ENCODE results near the gene LRRK1. TPM values are rescaled to one million over a fixed set of nuclear protein-coding genes. Genes with fewer than 3 reads are reported as not detected.

The LRRK1 gene
- total RNA-seq, 1 donor from 2014 or later, result 21.1 TPM

DNA sequence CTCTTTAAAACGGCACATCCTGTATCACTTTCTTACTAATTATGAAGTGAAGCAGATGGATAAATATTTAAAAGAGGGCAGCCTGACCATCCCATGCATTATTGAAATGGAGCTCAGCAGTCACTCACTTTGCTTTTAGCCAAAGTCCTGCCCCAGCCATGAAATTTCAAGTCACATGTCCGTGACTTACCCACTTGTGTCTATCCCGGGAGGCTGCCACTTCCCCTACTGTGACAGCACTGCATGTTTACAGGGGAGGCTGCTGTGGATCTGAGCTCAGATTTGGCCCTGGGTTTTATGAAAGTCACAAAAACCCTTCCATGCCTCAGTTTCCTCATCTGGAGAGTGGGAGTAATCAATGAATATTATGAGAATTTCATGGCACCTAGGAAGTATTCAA is 17.9 kb upstream of the LRRK1 start:
- H3K9me3 ChIP-seq, result no peaks in the 10 kb centered on the region
- H3K4me3 ChIP-seq, result no peak overlapping the region
- H3K4me1 ChIP-seq, result peaks cover 44% of the 10 kb centered on the region
- intact Hi-C loops (cut with DNase I), result no loop called here
- H3K27me3 ChIP-seq, result no peaks in the 10 kb centered on the region
- TF ChIP-seq, protein P1, sequence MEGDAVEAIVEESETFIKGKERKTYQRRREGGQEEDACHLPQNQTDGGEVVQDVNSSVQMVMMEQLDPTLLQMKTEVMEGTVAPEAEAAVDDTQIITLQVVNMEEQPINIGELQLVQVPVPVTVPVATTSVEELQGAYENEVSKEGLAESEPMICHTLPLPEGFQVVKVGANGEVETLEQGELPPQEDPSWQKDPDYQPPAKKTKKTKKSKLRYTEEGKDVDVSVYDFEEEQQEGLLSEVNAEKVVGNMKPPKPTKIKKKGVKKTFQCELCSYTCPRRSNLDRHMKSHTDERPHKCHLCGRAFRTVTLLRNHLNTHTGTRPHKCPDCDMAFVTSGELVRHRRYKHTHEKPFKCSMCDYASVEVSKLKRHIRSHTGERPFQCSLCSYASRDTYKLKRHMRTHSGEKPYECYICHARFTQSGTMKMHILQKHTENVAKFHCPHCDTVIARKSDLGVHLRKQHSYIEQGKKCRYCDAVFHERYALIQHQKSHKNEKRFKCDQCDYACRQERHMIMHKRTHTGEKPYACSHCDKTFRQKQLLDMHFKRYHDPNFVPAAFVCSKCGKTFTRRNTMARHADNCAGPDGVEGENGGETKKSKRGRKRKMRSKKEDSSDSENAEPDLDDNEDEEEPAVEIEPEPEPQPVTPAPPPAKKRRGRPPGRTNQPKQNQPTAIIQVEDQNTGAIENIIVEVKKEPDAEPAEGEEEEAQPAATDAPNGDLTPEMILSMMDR (IDR thresholded peaks at IDR 0.05), result no peak
- TF ChIP-seq POLR2AphosphoS5 (IDR thresholded peaks at IDR 0.05; ENCODE audit: insufficient read depth in 1 of 2, low read depth in 1 of 2) (no peak), POLR2A (IDR thresholded peaks at IDR 0.05) (no peak)
- peak overlapping the region; percentile 87 for H3K27ac ChIP-seq
- DNase-seq (ENCODE audit: extremely low spot score in 2 of 2), result no peak
- H3K36me3 ChIP-seq, result no peaks in the 10 kb centered on the region

DNA sequence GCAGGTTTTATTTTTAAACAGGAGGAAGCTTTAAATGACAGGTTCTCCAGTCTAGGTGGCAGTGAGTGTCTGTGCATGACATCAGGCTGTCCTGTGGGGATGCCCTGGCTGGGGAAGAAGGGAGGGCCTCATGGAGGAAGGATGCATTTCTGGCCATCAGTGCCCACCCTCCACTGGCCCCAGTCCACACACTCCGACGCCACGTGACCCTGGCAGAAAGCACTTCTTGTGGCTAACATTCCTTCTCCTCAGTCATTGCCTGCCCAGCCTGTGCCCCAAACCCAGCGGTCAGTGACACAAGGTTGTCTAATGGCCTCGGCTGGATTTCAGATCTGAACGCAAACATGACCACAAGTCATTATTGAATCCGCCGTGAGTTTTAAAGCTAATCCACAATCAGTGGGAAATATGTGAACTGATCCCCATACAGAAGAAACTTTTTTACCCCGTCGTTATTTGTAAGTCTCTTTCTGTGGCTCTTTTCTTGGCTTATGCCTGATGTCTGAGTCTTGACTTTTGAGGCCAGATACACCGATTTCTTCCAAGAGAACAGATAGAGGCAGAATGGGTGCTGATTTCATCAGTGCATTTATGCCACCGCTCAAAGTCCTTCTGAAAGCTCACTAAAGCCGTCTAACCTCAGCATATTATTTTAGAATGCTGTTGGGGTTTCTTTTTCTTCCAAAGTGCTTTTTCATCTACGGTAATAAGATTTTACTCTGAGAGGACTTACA is 17.3 kb upstream of the LRRK1 start:
- intact Hi-C loops (cut with DNase I), result no loop called here
- Histone ChIP-seq H3K4me3 (peak overlapping the region; percentile 19 to 29), H3K27me3 (no peaks in the 10 kb centered on the region), H3K4me1 (peaks cover 44% of the 10 kb centered on the region), H3K9me3 (no peaks in the 10 kb centered on the region), H3K27ac (peak overlapping the region; percentile 87), H3K36me3 (no peaks in the 10 kb centered on the region)
- no peak for DNase-seq (ENCODE audit: extremely low spot score in 2 of 2)
- TF ChIP-seq, protein P1 (IDR thresholded peaks at IDR 0.05), result no peak
- TF ChIP-seq POLR2A (IDR thresholded peaks at IDR 0.05) (no peak), POLR2AphosphoS5 (IDR thresholded peaks at IDR 0.05; ENCODE audit: insufficient read depth in 1 of 2, low read depth in 1 of 2) (no peak)

DNA sequence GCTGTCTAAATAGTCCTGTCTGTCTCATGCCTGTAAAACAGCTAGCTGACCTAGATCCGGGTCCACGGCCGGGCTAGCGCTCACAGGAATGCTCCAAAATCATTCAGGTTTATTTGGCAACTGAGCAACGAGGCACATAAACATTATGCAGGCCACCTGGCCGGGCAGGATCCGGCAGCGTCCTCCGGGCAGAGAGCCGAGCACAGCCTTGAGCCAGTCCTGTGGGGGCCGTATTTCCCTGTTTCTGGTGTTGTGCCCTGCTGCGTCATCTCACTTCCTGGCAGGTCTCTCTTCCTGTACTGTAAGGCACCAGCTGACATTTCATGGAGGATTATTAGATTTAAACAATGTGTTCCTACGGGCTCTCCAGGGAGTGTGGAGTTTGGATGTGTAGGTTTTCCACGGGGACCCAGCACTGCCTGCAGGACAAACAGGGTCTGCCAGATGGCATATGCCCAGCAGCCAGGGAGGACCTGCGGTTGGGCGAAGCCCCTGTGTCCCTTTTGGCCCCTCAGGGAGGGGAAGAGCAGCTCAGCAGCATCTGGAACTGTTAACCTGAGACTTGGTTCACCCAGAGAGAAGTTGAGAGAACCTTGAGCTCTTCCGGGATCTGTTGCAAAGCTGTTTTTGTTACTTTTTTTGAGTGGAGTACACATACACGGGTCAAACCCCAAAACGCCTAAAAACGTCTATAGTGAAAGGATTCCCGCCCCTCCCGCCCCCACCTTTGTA is 16.6 kb upstream of the LRRK1 start:
- DNase-seq (ENCODE audit: extremely low spot score in 2 of 2), result peak in 1 of 2 donors; percentile 94
- H3K27me3 ChIP-seq, result no peaks in the 10 kb centered on the region
- intact Hi-C loops (cut with DNase I), result no loop called here
- TF ChIP-seq POLR2AphosphoS5 (IDR thresholded peaks at IDR 0.05; ENCODE audit: insufficient read depth in 1 of 2, low read depth in 1 of 2), result peak; percentile 88 to 92
- TF ChIP-seq, protein P1 (IDR thresholded peaks at IDR 0.05), result no peak
- no peaks in the 10 kb centered on the region for H3K36me3 ChIP-seq
- H3K4me3 ChIP-seq, result peak overlapping the region; percentile 19 to 29
- no peaks in the 10 kb centered on the region for H3K9me3 ChIP-seq
- peaks cover 44% of the 10 kb centered on the region for H3K4me1 ChIP-seq
- peak overlapping the region; percentile 87 for H3K27ac ChIP-seq

- H3K27me3 ChIP-seq, result no peaks in the 10 kb centered on the region
- intact Hi-C loops (cut with DNase I), result no loop called here
- H3K36me3 ChIP-seq, result no peaks in the 10 kb centered on the region
- TF ChIP-seq, protein P1 (IDR thresholded peaks at IDR 0.05), result no peak
- TF ChIP-seq POLR2AphosphoS5 (IDR thresholded peaks at IDR 0.05; ENCODE audit: insufficient read depth in 1 of 2, low read depth in 1 of 2), result no peak
- TF ChIP-seq POLR2A (IDR thresholded peaks at IDR 0.05), result no peak
- peak overlapping the region in 1 of 2 donors; percentile 29 for H3K4me3 ChIP-seq
- peaks cover 44% of the 10 kb centered on the region for H3K4me1 ChIP-seq
- peak overlapping the region; percentile 87 for H3K27ac ChIP-seq
- H3K9me3 ChIP-seq, result no peaks in the 10 kb centered on the region
- DNase-seq (ENCODE audit: extremely low spot score in 2 of 2), result no peak
Measured at GRCh38 chr15:100903168-100903554, 16.0 kb upstream of the LRRK1 start.

GRCh38 chr15:100905850-100906249 is 13.3 kb upstream of the LRRK1 start:
- H3K4me1 ChIP-seq, result peaks cover 31% of the 10 kb centered on the region
- no peaks in the 10 kb centered on the region for H3K9me3 ChIP-seq
- no peaks in the 10 kb centered on the region for H3K36me3 ChIP-seq
- no peak overlapping the region for H3K4me3 ChIP-seq
- no peak for DNase-seq (ENCODE audit: extremely low spot score in 2 of 2)
- H3K27me3 ChIP-seq, result no peaks in the 10 kb centered on the region
- TF ChIP-seq POLR2A (IDR thresholded peaks at IDR 0.05) (no peak), POLR2AphosphoS5 (IDR thresholded peaks at IDR 0.05; ENCODE audit: insufficient read depth in 1 of 2, low read depth in 1 of 2) (no peak)
- TF ChIP-seq, protein P1 (IDR thresholded peaks at IDR 0.05), result no peak
- H3K27ac ChIP-seq, result no peak overlapping the region
- intact Hi-C loops (cut with DNase I), result no loop called here
